Tibial artery (tissue), 4 donors: ENCODE measurements around the gene LYST.
A peak's percentile ranks its signal among the peaks of the same experiment; 100 is the strongest.

Experiments
- DNase-seq, 2 donors: peaks; one replicate each; pipeline ENCODE4 v3.0.0-alpha.2; 2019
- H3K27ac ChIP-seq, 2 donors: fragments of 200-600 bp; sonication (generic) in 1 of 2; 1 replicate in 1 of 2; 2 replicates in 1 of 2; pipeline ENCODE4 v1.5.1; 2018 to 2019; ENCODE audit warnings: mild to moderate bottlenecking in 1 of 2
- H3K27me3 ChIP-seq, 2 donors: fragments of 200-600 bp; sonication (generic) in 1 of 2; one replicate each; pipeline versions ENCODE4 v1.5.1 to v1.6.0; 2016 to 2019
- H3K36me3 ChIP-seq, 3 donors: fragments of 200-600 bp; sonication (generic) in 2 of 3; one replicate each; pipeline ENCODE4 v1.5.1; 2016 to 2019; ENCODE audit warnings: mild to moderate bottlenecking in 2 of 3
- H3K4me1 ChIP-seq, 4 donors: fragments of 200-600 bp; sonication (generic) in 2 of 4; 1 replicate in 3 of 4; 2 replicates in 1 of 4; pipeline ENCODE4 v1.5.1; 2016 to 2019
- H3K4me3 ChIP-seq, 2 donors: fragments of 200-600 bp; sonication (generic) in 1 of 2; 1 replicate in 1 of 2; 2 replicates in 1 of 2; pipeline ENCODE4 v1.5.1; 2018 to 2019; ENCODE audit warnings: mild to moderate bottlenecking in 2 of 2
- H3K9me3 ChIP-seq, 3 donors: fragments of 200-600 bp; sonication (generic) in 1 of 3; one replicate each; pipeline ENCODE4 v1.5.1; 2016 to 2019
- intact Hi-C: fragments of 100-400 bp; cut with DNase I; formaldehyde crosslinking; loops from one replicate; pipeline ENCODE4 v1.15.0; 2023; ENCODE audit warnings: low total_unique reads
- TF ChIP-seq, protein P1 (sequence below), 2 experiments: fragments of 200-600 bp in 1 of 2; fragments of 450-650 bp in 1 of 2; IDR thresholded peaks; one replicate each; pipeline ENCODE4 v1.5.1; 2017 to 2019; ENCODE audit warnings: antibody characterized with exemption in 2 of 2, mild to moderate bottlenecking in 1 of 2, moderate library complexity in 1 of 2

Gene LYST

DNA sequence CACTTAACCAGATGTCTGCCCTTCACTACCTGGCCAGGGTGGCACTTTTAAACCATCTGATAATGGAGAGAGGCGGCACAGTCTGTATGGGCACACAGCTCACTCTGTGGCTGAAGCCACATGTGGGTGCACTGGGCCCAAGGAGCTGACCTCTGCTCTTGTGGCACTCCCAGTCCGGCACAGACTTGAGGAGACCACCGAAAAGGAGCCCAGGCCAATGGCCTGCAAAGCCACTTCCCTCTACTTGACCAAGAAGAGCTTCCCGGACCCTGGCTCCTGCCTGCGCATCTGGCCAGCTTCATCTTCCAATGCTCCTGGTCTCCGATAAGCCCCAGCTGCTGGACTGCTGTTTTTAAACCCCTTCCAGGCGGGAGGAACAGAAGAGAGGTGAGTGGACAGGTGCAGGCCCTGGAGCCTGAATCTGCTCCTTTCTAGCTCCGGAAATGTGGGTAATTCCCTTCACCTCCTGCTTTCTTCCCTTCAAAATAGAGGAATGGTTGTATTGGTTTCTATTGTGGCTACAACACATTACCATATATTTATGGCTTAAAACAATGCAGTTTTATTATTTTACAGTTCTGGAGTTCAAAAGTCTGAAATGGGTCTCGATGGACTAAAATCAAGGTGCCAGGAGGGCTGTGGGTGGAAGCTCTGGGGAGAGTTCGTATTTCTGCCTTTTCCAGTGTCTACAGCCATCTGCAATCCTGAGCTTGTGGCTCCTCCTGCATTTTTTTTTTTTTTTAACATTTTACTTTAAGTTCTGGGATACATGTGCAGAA lies 228.8 kb downstream of the LYST start:
- Histone ChIP-seq H3K9me3 (no peaks in the 10 kb centered on the region), H3K4me1 (no peaks in the 10 kb centered on the region), H3K27me3 (peaks cover 0 to 11% of the 10 kb centered on the region in 2 donors), H3K27ac (no peak overlapping the region), H3K4me3 (no peak overlapping the region), H3K36me3 (no peaks in the 10 kb centered on the region)
- intact Hi-C loops, result no loop called here
- TF ChIP-seq, protein P1, sequence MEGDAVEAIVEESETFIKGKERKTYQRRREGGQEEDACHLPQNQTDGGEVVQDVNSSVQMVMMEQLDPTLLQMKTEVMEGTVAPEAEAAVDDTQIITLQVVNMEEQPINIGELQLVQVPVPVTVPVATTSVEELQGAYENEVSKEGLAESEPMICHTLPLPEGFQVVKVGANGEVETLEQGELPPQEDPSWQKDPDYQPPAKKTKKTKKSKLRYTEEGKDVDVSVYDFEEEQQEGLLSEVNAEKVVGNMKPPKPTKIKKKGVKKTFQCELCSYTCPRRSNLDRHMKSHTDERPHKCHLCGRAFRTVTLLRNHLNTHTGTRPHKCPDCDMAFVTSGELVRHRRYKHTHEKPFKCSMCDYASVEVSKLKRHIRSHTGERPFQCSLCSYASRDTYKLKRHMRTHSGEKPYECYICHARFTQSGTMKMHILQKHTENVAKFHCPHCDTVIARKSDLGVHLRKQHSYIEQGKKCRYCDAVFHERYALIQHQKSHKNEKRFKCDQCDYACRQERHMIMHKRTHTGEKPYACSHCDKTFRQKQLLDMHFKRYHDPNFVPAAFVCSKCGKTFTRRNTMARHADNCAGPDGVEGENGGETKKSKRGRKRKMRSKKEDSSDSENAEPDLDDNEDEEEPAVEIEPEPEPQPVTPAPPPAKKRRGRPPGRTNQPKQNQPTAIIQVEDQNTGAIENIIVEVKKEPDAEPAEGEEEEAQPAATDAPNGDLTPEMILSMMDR (IDR thresholded peaks at IDR 0.05), result no peak
- DNase-seq, result no peak

- H3K4me1 ChIP-seq, result peaks cover 0 to 10% (median 0%) of the 10 kb centered on the region in 4 donors
- TF ChIP-seq, protein P1 (IDR thresholded peaks at IDR 0.05), result no peak
- no peaks in the 10 kb centered on the region for H3K36me3 ChIP-seq
- no peak overlapping the region for H3K27ac ChIP-seq
- intact Hi-C loops, result no loop called here
- H3K27me3 ChIP-seq, result peaks cover 0 to 4% of the 10 kb centered on the region in 2 donors
- DNase-seq, result peak in 1 of 2 donors; percentile 1
- H3K4me3 ChIP-seq, result no peak overlapping the region
- no peaks in the 10 kb centered on the region for H3K9me3 ChIP-seq
Observed at GRCh38 chr1:235635938-235636662, 230.6 kb downstream of the LYST start.

DNA sequence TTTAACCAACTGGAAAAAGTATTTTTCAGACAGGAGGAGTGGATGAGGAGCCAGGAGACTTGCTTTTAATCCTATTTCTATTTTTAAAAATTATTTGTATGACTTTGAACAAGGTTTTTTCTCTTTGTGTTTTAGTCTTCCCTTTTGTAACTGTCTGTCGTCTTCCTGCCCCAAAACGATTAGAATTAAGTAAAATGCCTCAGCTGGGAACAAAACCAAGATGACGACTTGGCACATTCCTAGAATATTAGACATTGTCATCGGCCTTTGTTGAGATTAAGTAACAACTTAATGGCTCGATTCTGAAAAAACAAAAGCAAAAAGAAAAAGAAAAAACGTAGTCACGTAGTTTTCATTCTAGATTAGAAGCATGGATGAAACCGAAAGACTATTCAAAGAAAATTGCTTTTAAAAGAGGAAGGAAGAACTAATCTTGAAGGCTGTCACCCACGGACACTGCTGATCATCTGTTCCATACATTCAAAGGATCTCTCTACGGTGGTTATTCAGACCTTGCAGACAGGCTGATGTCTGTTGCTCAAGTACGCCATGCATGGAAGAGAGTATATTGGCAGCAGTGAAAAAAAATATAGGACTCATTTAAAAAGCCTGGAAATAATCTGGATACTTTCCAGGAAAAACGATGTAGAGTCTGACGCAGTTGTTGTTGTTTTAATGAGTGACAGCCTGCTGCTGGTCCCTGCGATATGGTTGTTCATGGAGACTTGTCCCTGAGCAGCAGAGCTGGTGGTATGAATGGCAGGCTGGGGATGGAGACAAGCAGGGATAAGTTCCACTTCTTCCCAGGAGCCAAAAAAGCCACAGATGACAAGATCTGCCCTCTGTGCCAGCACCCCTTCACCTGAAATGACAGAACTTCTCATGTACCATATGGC lies 234.0 kb downstream of the LYST start:
- H3K4me3 ChIP-seq, result peak overlapping the region; percentile 8 to 34
- TF ChIP-seq, protein P1 (IDR thresholded peaks at IDR 0.05), result no peak
- H3K9me3 ChIP-seq, result no peaks in the 10 kb centered on the region
- no peak overlapping the region for H3K27ac ChIP-seq
- peak in 1 of 2 donors; percentile 21 for DNase-seq
- H3K27me3 ChIP-seq, result peaks cover 0 to 2% of the 10 kb centered on the region in 2 donors
- H3K36me3 ChIP-seq, result no peaks in the 10 kb centered on the region
- intact Hi-C loops, result no loop called here
- H3K4me1 ChIP-seq, result peaks cover 0 to 10% (median 0%) of the 10 kb centered on the region in 4 donors

DNA sequence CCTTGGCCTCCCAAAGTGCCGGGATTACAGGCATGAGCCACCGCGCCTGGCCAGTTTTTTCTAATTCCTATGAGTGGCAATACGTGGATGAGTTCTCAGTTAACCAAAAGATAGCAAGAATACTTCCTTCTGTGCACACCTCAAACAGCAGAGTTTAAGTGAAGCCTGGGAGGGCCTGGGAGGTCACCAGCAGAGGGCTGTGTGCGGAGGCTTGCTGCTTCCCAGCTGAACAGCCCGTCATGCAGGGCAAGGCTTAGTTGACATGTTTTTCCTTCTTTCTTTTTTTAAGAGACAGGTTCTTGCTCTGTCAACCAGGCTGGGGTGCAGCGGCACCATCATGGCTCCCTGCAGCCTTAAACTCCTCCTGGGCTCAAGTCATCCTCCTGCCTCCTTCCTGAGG lies 234.9 kb downstream of the LYST start:
- TF ChIP-seq, protein P1 (IDR thresholded peaks at IDR 0.05), result no peak
- H3K27me3 ChIP-seq, result peaks cover 0 to 6% of the 10 kb centered on the region in 2 donors
- no peak overlapping the region for H3K4me3 ChIP-seq
- peaks cover 0 to 10% (median 0%) of the 10 kb centered on the region in 4 donors for H3K4me1 ChIP-seq
- H3K27ac ChIP-seq, result no peak overlapping the region
- no peak for DNase-seq
- H3K9me3 ChIP-seq, result no peaks in the 10 kb centered on the region
- H3K36me3 ChIP-seq, result no peaks in the 10 kb centered on the region
- intact Hi-C loops, result no loop called here

DNA sequence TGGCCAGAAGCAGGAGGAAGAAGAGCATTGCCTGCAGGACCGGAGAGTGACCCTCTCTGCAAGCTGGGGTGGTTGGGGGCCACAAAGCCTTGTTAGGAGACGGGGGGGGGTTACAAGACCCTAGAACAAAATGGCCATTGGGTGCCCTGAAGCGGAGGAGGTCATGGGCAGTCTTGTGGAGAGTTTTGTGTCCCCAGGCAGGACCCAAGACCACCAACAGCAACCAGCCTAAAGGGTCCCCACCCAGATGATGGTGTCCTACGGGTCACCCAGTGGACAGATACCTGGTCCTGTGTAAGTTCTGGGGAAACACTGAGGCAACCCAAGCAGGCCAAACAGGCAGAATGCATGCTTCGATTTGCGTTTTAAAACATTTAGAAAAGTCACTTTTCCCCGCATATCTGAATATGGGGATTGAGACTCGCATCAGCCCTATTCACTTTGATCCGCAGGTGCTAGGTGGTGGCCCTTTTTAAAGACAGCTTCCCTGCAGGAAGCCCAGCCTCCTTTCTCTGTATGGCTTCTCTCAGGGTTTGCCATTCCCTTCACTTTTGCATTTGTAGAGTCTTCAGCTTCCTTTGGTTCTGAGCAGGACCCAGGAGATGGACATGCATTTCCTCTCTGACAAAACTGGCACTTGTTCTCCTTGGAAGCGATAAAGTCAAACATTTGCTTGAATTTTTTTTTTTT lies 238.2 kb downstream of the LYST start:
- Histone ChIP-seq H3K4me3 (no peak overlapping the region), H3K4me1 (peaks cover 0 to 10% (median 0%) of the 10 kb centered on the region in 4 donors), H3K27ac (no peak overlapping the region), H3K9me3 (no peaks in the 10 kb centered on the region), H3K27me3 (peaks cover 0 to 10% of the 10 kb centered on the region in 2 donors), H3K36me3 (no peaks in the 10 kb centered on the region)
- no peak for DNase-seq
- intact Hi-C loops, result no loop called here
- TF ChIP-seq, protein P1 (IDR thresholded peaks at IDR 0.05), result no peak
